CD4-positive, alpha-beta T cell (primary cell): ENCODE results near the gene ARL4D. TPM values are rescaled to one million over a fixed set of nuclear protein-coding genes. Genes with fewer than 3 reads are reported as not detected.
"Not testable (repeated sequence)": the region's sequence is repeated elsewhere in the genome, so short reads cannot be mapped to it uniquely, and the experiment has no call there.

Source experiments
- ATAC-seq: fragments of 200-7000 bp; cut with Tn5 transposase; one replicate; pipeline ENCODE4 v1.10.0; 2022; ENCODE audit warnings: mild to moderate bottlenecking; ENCODE audit not compliant: poor library complexity
- CTCF ChIA-PET: fragments of 350-600 bp; sonication (Branson Sonifier 250); formaldehyde crosslinking; loops from one replicate; lab custom pipeline; 2021; ENCODE audit warnings: antibody characterized with exemption, inconsistent platforms; lab: Charles Lee
- POLR2A ChIA-PET: fragments of 350-600 bp; sonication (Branson Sonifier 250); formaldehyde crosslinking; loops from one replicate; lab custom pipeline; 2021; ENCODE audit warnings: antibody characterized with exemption, inconsistent platforms; lab: Charles Lee
- DNase-seq, 14 experiments: peaks; one replicate each; pipeline ENCODE4 v3.0.0-alpha.2; 2013 to 2020; ENCODE audit warnings: mixed read lengths in 2 of 14
- H3K27ac ChIP-seq, 2 donors: one replicate each; pipeline versions ENCODE4 v1.5.1 to v1.7.0; 2013; ENCODE audit warnings: low read length in 2 of 2, low read depth in 1 of 2, mild to moderate bottlenecking in 1 of 2
- H3K27me3 ChIP-seq, 2 experiments: 1 replicate in 1 of 2; 2 replicates in 1 of 2; pipeline versions ENCODE4 v1.6.1 to v1.7.0; 2013; ENCODE audit warnings: low read length in 2 of 2, control low read depth in 1 of 2, mild to moderate bottlenecking in 1 of 2, moderate library complexity in 1 of 2; ENCODE audit not compliant: insufficient read depth in 2 of 2, control insufficient read depth in 1 of 2
- H3K36me3 ChIP-seq: one replicate; pipeline ENCODE4 v1.6.1; 2013; ENCODE audit warnings: low read length, control low read depth; ENCODE audit not compliant: insufficient read depth
- H3K4me1 ChIP-seq: one replicate; pipeline ENCODE4 v1.6.1; 2013; ENCODE audit warnings: low read length, control low read depth; ENCODE audit not compliant: insufficient read depth
- H3K4me3 ChIP-seq: one replicate; pipeline ENCODE4 v1.5.1; 2013; ENCODE audit warnings: mild to moderate bottlenecking, low read length, moderate library complexity
- H3K9me3 ChIP-seq, 2 experiments: 1 replicate in 1 of 2; 2 replicates in 1 of 2; pipeline versions ENCODE4 v1.6.1 to v1.7.0; 2013; ENCODE audit warnings: low read length in 2 of 2, mild to moderate bottlenecking in 2 of 2, control low read depth in 1 of 2, moderate library complexity in 1 of 2; ENCODE audit not compliant: control insufficient read depth in 1 of 2, insufficient read depth in 1 of 2
- H3K27ac Mint-ChIP-seq: one replicate; pipeline ENCODE4 v1.8.0; 2020; ENCODE audit warnings: mixed read lengths
- H3K27me3 Mint-ChIP-seq: one replicate; pipeline ENCODE4 v1.8.0; 2021; ENCODE audit warnings: mixed read lengths
- H3K36me3 Mint-ChIP-seq: one replicate; pipeline ENCODE4 v1.8.0; 2021; ENCODE audit warnings: low read depth, mixed read lengths
- H3K4me1 Mint-ChIP-seq: one replicate; pipeline ENCODE4 v1.8.0; 2021; ENCODE audit warnings: low read depth, mixed read lengths
- H3K4me3 Mint-ChIP-seq: one replicate; pipeline ENCODE4 v1.8.0; 2020; ENCODE audit warnings: mild to moderate bottlenecking, mixed read lengths
- H3K9me3 Mint-ChIP-seq: one replicate; pipeline ENCODE4 v1.8.0; 2020; ENCODE audit warnings: mixed read lengths
- CTCF ChIP-seq: fragments of 200-600 bp; IDR thresholded peaks from one replicate; pipeline ENCODE4 v1.8.0; 2022; ENCODE audit warnings: antibody characterized with exemption, mild to moderate bottlenecking
- intact Hi-C, 2 experiments: fragments of 100-400 bp; cut with DNase I in 1 of 2; cut with micrococcal nuclease in 1 of 2; formaldehyde crosslinking; loops; one replicate each; pipeline versions ENCODE4 v1.15.1 to v1.9.0; 2023 to 2025; cut with DNase I, micrococcal nuclease
- total RNA-seq, 174 experiments: library from RNA in 2 of 174; stranded (reverse) in 2 of 174; gene quantifications; one replicate each; pipeline ENCODE4 v1.2.3 and lab custom pipeline; 2021 to 2026

The ARL4D gene
- total RNA-seq, 2 experiments from 2014 or later = 2.4 to 2.9 TPM

- Histone ChIP-seq H3K9me3 (no peaks in the 10 kb centered on the region), H3K27ac (no peak overlapping the region), H3K27me3 (peaks cover 0 to 6% of the 10 kb centered on the region in 2 experiments), H3K4me1 (no peaks in the 10 kb centered on the region), H3K36me3 (no peaks in the 10 kb centered on the region), H3K4me3 (no peak overlapping the region)
- H3K4me1 Mint-ChIP-seq = no peaks in the 10 kb centered on the region
- no peak for ATAC-seq
- TF ChIP-seq CTCF = no peak
- CTCF ChIA-PET = interaction anchor here (0.8 kb wide), 1 partner anchor 9 kb away, joined by 3 read pairs; no protein-coding TSS in a partner anchor
- peaks cover 41% of the 10 kb centered on the region for H3K27me3 Mint-ChIP-seq
- H3K36me3 Mint-ChIP-seq = no peaks in the 10 kb centered on the region
- intact Hi-C loops = no loop called here
- no peak for DNase-seq
- no peak overlapping the region for H3K4me3 Mint-ChIP-seq
- H3K27ac Mint-ChIP-seq = no peak overlapping the region
- POLR2A ChIA-PET = no interaction called here
- H3K9me3 Mint-ChIP-seq = no peaks in the 10 kb centered on the region
Measured at GRCh38 chr17:43412166-43412565, 13.4 kb downstream of the ARL4D start.

- no peak for TF ChIP-seq CTCF
- H3K36me3 ChIP-seq = no peaks in the 10 kb centered on the region
- Mint-ChIP-seq H3K4me1 (no peaks in the 10 kb centered on the region), H3K9me3 (no peaks in the 10 kb centered on the region), H3K27ac (no peak overlapping the region), H3K36me3 (no peaks in the 10 kb centered on the region), H3K4me3 (no peak overlapping the region), H3K27me3 (peaks cover 47% of the 10 kb centered on the region)
- no peaks in the 10 kb centered on the region for H3K4me1 ChIP-seq
- no peaks in the 10 kb centered on the region for H3K9me3 ChIP-seq
- DNase-seq = no peak
- ChIA-PET CTCF (interaction anchor here (1.1 kb wide), 1 partner anchor 23 kb away, joined by 3 read pairs; no protein-coding TSS in a partner anchor), POLR2A (interaction anchor here (1.1 kb wide), 1 partner anchor 49 kb away, joined by 3 read pairs; no protein-coding TSS in a partner anchor)
- intact Hi-C loops = no loop called here
- H3K4me3 ChIP-seq = no peak overlapping the region
- no peak for ATAC-seq
- H3K27ac ChIP-seq = no peak overlapping the region
- H3K27me3 ChIP-seq = peaks cover 2 to 6% of the 10 kb centered on the region in 2 experiments
Measured at GRCh38 chr17:43416998-43417890, 18.5 kb downstream of the ARL4D start.

GRCh38 chr17:43418441-43419374, 19.9 kb downstream of the ARL4D start:
- peaks cover 2 to 6% of the 10 kb centered on the region in 2 experiments for H3K27me3 ChIP-seq
- CTCF ChIA-PET = no interaction called here
- ATAC-seq (no peak), DNase-seq (no peak)
- no peak overlapping the region for H3K27ac ChIP-seq
- no peak overlapping the region for H3K27ac Mint-ChIP-seq
- H3K4me1 ChIP-seq = no peaks in the 10 kb centered on the region
- no peaks in the 10 kb centered on the region for H3K9me3 ChIP-seq
- peaks cover 49% of the 10 kb centered on the region for H3K27me3 Mint-ChIP-seq
- H3K36me3 ChIP-seq = no peaks in the 10 kb centered on the region
- H3K4me3 ChIP-seq = no peak overlapping the region
- no peak overlapping the region for H3K4me3 Mint-ChIP-seq
- intact Hi-C loops = no loop called here
- no peaks in the 10 kb centered on the region for H3K4me1 Mint-ChIP-seq
- no peak for TF ChIP-seq CTCF
- POLR2A ChIA-PET = no interaction called here
- no peaks in the 10 kb centered on the region for H3K36me3 Mint-ChIP-seq
- no peaks in the 10 kb centered on the region for H3K9me3 Mint-ChIP-seq

- H3K36me3 ChIP-seq, H3K4me1 Mint-ChIP-seq, H3K27ac Mint-ChIP-seq, intact Hi-C loops, H3K27me3 ChIP-seq, CTCF ChIA-PET, H3K4me1 ChIP-seq, DNase-seq, POLR2A ChIA-PET, H3K9me3 Mint-ChIP-seq, H3K9me3 ChIP-seq, H3K4me3 ChIP-seq, H3K4me3 Mint-ChIP-seq, H3K36me3 Mint-ChIP-seq, H3K27ac ChIP-seq, ATAC-seq: not testable (repeated sequence)
- H3K27me3 Mint-ChIP-seq = peaks cover 49% of the 10 kb centered on the region
Measured at GRCh38 chr17:43419375-43419882, 20.6 kb downstream of the ARL4D start.
